OCI-LY1 (cell line): ENCODE data around the gene NUP50.

Experiments used
- H2AFZ ChIP-seq: fragments of 200-600 bp; sonication (generic), shearing (Covaris generic); 2 replicates; pipeline ENCODE4 v1.6.0; 2014; ENCODE audit warnings: antibody characterized with exemption, mild to moderate bottlenecking, low read length
- H3F3A ChIP-seq: fragments of 200-600 bp; sonication (generic), shearing (Covaris generic); 2 replicates; pipeline ENCODE4 v1.6.0; 2014; ENCODE audit warnings: mild to moderate bottlenecking, antibody characterized with exemption, low read length, moderate library complexity; ENCODE audit not compliant: insufficient read depth
- H3K27ac ChIP-seq: fragments of 200-600 bp; sonication (generic); 2 replicates; pipeline ENCODE4 v1.5.1; 2014; ENCODE audit warnings: low read length, mixed run types, mild to moderate bottlenecking, low read depth; ENCODE audit not compliant: poor library complexity, severe bottlenecking
- H3K27me3 ChIP-seq: fragments of 200-600 bp; sonication (generic); 2 replicates; pipeline ENCODE4 v1.6.0; 2014; ENCODE audit warnings: antibody characterized with exemption, mild to moderate bottlenecking, low read length, moderate library complexity; ENCODE audit not compliant: insufficient read depth
- H3K36me3 ChIP-seq: fragments of 200-600 bp; sonication (generic); 2 replicates; pipeline ENCODE4 v1.6.1; 2014; ENCODE audit warnings: mild to moderate bottlenecking, antibody characterized with exemption, low read length, moderate library complexity, mixed read lengths; ENCODE audit not compliant: insufficient read depth
- H3K4me1 ChIP-seq: fragments of 200-600 bp; sonication (generic); 2 replicates; pipeline ENCODE4 v1.5.1; 2014; ENCODE audit warnings: mild to moderate bottlenecking, low read length, moderate library complexity; ENCODE audit not compliant: insufficient read depth, severe bottlenecking
- H3K4me2 ChIP-seq: fragments of 200-600 bp; sonication (generic), shearing (Covaris generic); 2 replicates; pipeline ENCODE4 v1.6.1; 2014; ENCODE audit warnings: low read length
- H3K4me3 ChIP-seq: fragments of 200-600 bp; sonication (generic); 2 replicates; pipeline ENCODE4 v1.5.1; 2014; ENCODE audit warnings: low read length, low read depth, mild to moderate bottlenecking, mixed read lengths; ENCODE audit not compliant: poor library complexity, severe bottlenecking
- H3K79me2 ChIP-seq: fragments of 200-600 bp; shearing (Covaris generic); 2 replicates; pipeline ENCODE4 v1.6.1; 2016; ENCODE audit warnings: mixed run types, low read length, mixed read lengths; ENCODE audit not compliant: insufficient read depth
- H3K9ac ChIP-seq: fragments of 200-600 bp; sonication (generic), shearing (Covaris generic); 2 replicates; pipeline ENCODE4 v1.6.1; 2014; ENCODE audit warnings: mild to moderate bottlenecking, low read length, mixed read lengths
- H3K9me2 ChIP-seq: fragments of 200-600 bp; sonication (generic), shearing (Covaris generic); 2 replicates; pipeline ENCODE4 v1.6.1; 2014; ENCODE audit warnings: low read depth, mild to moderate bottlenecking, low read length, mixed read lengths
- H3K9me3 ChIP-seq: fragments of 200-600 bp; shearing (Covaris generic); 2 replicates; pipeline ENCODE4 v1.6.1; 2014; ENCODE audit warnings: low read length, mixed read lengths
- H4K20me1 ChIP-seq: fragments of 200-600 bp; sonication (generic), shearing (Covaris generic); 2 replicates; pipeline ENCODE4 v1.6.0; 2016; ENCODE audit warnings: mild to moderate bottlenecking, low read length; ENCODE audit not compliant: insufficient read depth
- CTCF ChIP-seq: fragments of 200-600 bp; sonication (generic), shearing (Covaris generic); IDR thresholded peaks from 2 replicates; pipeline ENCODE4 v1.5.1; 2017; ENCODE audit warnings: mild to moderate bottlenecking, antibody characterized with exemption, low read length, moderate library complexity, mixed read lengths
- EZH2 ChIP-seq: fragments of 200-600 bp; sonication (generic), shearing (Covaris generic); IDR thresholded peaks from 2 replicates; pipeline ENCODE4 v1.8.0; 2017; ENCODE audit warnings: borderline replicate concordance, mixed run types, mild to moderate bottlenecking, antibody characterized with exemption, low read length, moderate library complexity, mixed read lengths

The NUP50 gene

GRCh38 chr22:45163451-45164269 lies at the start of gene NUP50:
Gene NUP50 (plus strand): TSS chr22:45163925. CDS start chr22:45168178, 4,253 bp downstream.
- Histone ChIP-seq H3K4me2 (peak within 1 kb of the TSS; percentile 94), H3K27me3 (no peaks in the 10 kb centered on the region), H3K9me2 (no peaks in the 10 kb centered on the region), H3K9ac (peak within 1 kb of the TSS; percentile 94), H2AFZ (no peak within 1 kb of the TSS), H3K4me1 (peaks cover 51% of the 10 kb centered on the region), H3K36me3 (peaks cover 28% of the 10 kb centered on the region), H3K79me2 (peaks cover 67% of the 10 kb centered on the region), H3K27ac (peak within 1 kb of the TSS; percentile 60), H3K9me3 (no peaks in the 10 kb centered on the region), H3K4me3 (peak within 1 kb of the TSS; percentile 86), H4K20me1 (no peaks in the 10 kb centered on the region), H3F3A (no peaks in the 10 kb centered on the region)
- TF ChIP-seq CTCF (no peak), EZH2 (no peak)

- H3K9me2 ChIP-seq: no peaks in the 10 kb centered on the region
- no peaks in the 10 kb centered on the region for H3F3A ChIP-seq
- no peak overlapping the region for H3K9ac ChIP-seq
- H3K9me3 ChIP-seq: no peaks in the 10 kb centered on the region
- H3K4me1 ChIP-seq: no peaks in the 10 kb centered on the region
- H3K36me3 ChIP-seq: no peaks in the 10 kb centered on the region
- H3K79me2 ChIP-seq: no peaks in the 10 kb centered on the region
- no peak overlapping the region for H3K27ac ChIP-seq
- no peak overlapping the region for H2AFZ ChIP-seq
- no peak overlapping the region for H3K4me2 ChIP-seq
- no peak overlapping the region for H3K4me3 ChIP-seq
- no peaks in the 10 kb centered on the region for H4K20me1 ChIP-seq
- no peaks in the 10 kb centered on the region for H3K27me3 ChIP-seq
- no peak for TF ChIP-seq CTCF
- no peak for TF ChIP-seq EZH2
Observed at GRCh38 chr22:45120440-45120839, 43.3 kb upstream of the NUP50 start.

GRCh38 chr22:45120931-45121330 lies 42.8 kb upstream of the NUP50 start:
- no peaks in the 10 kb centered on the region for H3K9me3 ChIP-seq
- no peaks in the 10 kb centered on the region for H4K20me1 ChIP-seq
- no peaks in the 10 kb centered on the region for H3K36me3 ChIP-seq
- H3K27me3 ChIP-seq: no peaks in the 10 kb centered on the region
- no peak overlapping the region for H3K4me3 ChIP-seq
- no peaks in the 10 kb centered on the region for H3K79me2 ChIP-seq
- H3K9me2 ChIP-seq: no peaks in the 10 kb centered on the region
- TF ChIP-seq CTCF: no peak
- no peaks in the 10 kb centered on the region for H3K4me1 ChIP-seq
- no peak overlapping the region for H3K27ac ChIP-seq
- H2AFZ ChIP-seq: no peak overlapping the region
- no peak overlapping the region for H3K4me2 ChIP-seq
- no peak overlapping the region for H3K9ac ChIP-seq
- no peaks in the 10 kb centered on the region for H3F3A ChIP-seq
